CD4-positive, CD25-positive, alpha-beta regulatory T cell (primary cell): ENCODE measurements around the gene SH2B3. TPM values are rescaled to one million over a fixed set of nuclear protein-coding genes. Genes with fewer than 3 reads are reported as not detected.

Source experiments
- ATAC-seq, 2 donors: fragments of 150-1000 bp; cut with Tn5 transposase; one replicate each; pipeline ENCODE4 v1.10.0; 2021; ENCODE audit warnings: low read depth in 2 of 2, moderate number of reproducible peaks in 2 of 2, moderate library complexity in 1 of 2
- DNase-seq, 3 donors: peaks; one replicate each; pipeline versions ENCODE4 v3.0.0 to v3.0.0-alpha.2; 2012 to 2022; ENCODE audit warnings: mixed read lengths in 1 of 3
- H3K27ac ChIP-seq: one replicate; pipeline ENCODE4 v1.7.0; 2013; ENCODE audit warnings: mild to moderate bottlenecking, low read length; ENCODE audit not compliant: insufficient read depth, poor library complexity, severe bottlenecking
- H3K27me3 ChIP-seq: one replicate; pipeline ENCODE4 v1.7.0; 2013; ENCODE audit warnings: low read length; ENCODE audit not compliant: control insufficient read depth, insufficient read depth
- H3K36me3 ChIP-seq: one replicate; pipeline ENCODE4 v1.7.0; 2013; ENCODE audit warnings: mild to moderate bottlenecking, low read length, moderate library complexity; ENCODE audit not compliant: control insufficient read depth, insufficient read depth
- H3K4me1 ChIP-seq: 2 replicates; pipeline ENCODE4 v1.7.0; 2013; ENCODE audit warnings: mild to moderate bottlenecking, low read length; ENCODE audit not compliant: insufficient read depth, control insufficient read depth, poor library complexity, severe bottlenecking
- H3K4me3 ChIP-seq: one replicate; pipeline ENCODE4 v1.7.0; 2013; ENCODE audit warnings: low read depth, mild to moderate bottlenecking, low read length, moderate library complexity
- H3K9me3 ChIP-seq, 2 experiments: 1 replicate in 1 of 2; 2 replicates in 1 of 2; pipeline ENCODE4 v1.7.0; 2013; ENCODE audit warnings: low read length in 2 of 2, mild to moderate bottlenecking in 1 of 2, moderate library complexity in 1 of 2; ENCODE audit not compliant: control insufficient read depth in 2 of 2
- H3K27ac Mint-ChIP-seq, 3 donors: one replicate each; pipeline ENCODE4 v1.8.0; 2020 to 2022; ENCODE audit warnings: mild to moderate bottlenecking in 3 of 3, mixed read lengths in 3 of 3, moderate library complexity in 2 of 3
- H3K27me3 Mint-ChIP-seq: one replicate; pipeline ENCODE4 v1.8.0; 2022; ENCODE audit warnings: mild to moderate bottlenecking, mixed read lengths
- H3K36me3 Mint-ChIP-seq: one replicate; pipeline ENCODE4 v1.8.0; 2020; ENCODE audit warnings: mixed read lengths
- H3K4me1 Mint-ChIP-seq, 4 donors: one replicate each; pipeline ENCODE4 v1.8.0; 2020 to 2022; ENCODE audit warnings: mixed read lengths in 4 of 4, mild to moderate bottlenecking in 1 of 4
- H3K4me3 Mint-ChIP-seq, 4 donors: one replicate each; pipeline ENCODE4 v1.8.0; 2020 to 2022; ENCODE audit warnings: mild to moderate bottlenecking in 4 of 4, mixed read lengths in 4 of 4, moderate library complexity in 3 of 4
- H3K9me3 Mint-ChIP-seq, 7 donors: one replicate each; pipeline ENCODE4 v1.8.0; 2020 to 2022; ENCODE audit warnings: mixed read lengths in 7 of 7, mild to moderate bottlenecking in 3 of 7, moderate library complexity in 2 of 7
- polyA plus RNA-seq, 4 donors: library from polyadenylated mRNA; unstranded; fragments of 300-500 nt; fragmentation: Illumina TruSeq; gene quantifications; one replicate each; pipeline ENCODE4 v1.2.3, GENCODE V29; 2021
- total RNA-seq: library from RNA; stranded (reverse); gene quantifications from one replicate; pipeline ENCODE4 v1.2.3, GENCODE V29; 2022

Gene SH2B3
- total and polyA plus RNA-seq, 5 donors from 2014 or later = 1.6 to 25.7 (median 3.9) TPM

GRCh38 chr12:111419784-111420183 lies 14.1 kb downstream of the SH2B3 start:
- H3K4me1 Mint-ChIP-seq = peaks cover 4 to 30% (median 25%) of the 10 kb centered on the region in 4 donors
- no peak overlapping the region for H3K27ac Mint-ChIP-seq
- H3K4me1 ChIP-seq = peaks cover 8% of the 10 kb centered on the region
- H3K9me3 Mint-ChIP-seq = no peaks in the 10 kb centered on the region
- H3K27me3 ChIP-seq = no peaks in the 10 kb centered on the region
- H3K9me3 ChIP-seq = no peaks in the 10 kb centered on the region
- no peaks in the 10 kb centered on the region for H3K27me3 Mint-ChIP-seq
- DNase-seq (no peak), ATAC-seq (no peak)
- peaks cover 25% of the 10 kb centered on the region for H3K36me3 ChIP-seq
- H3K4me3 Mint-ChIP-seq = no peak overlapping the region
- peaks cover 19% of the 10 kb centered on the region for H3K36me3 Mint-ChIP-seq
- H3K4me3 ChIP-seq = no peak overlapping the region
- no peak overlapping the region for H3K27ac ChIP-seq

GRCh38 chr12:111420494-111420893 lies 14.8 kb downstream of the SH2B3 start:
- Histone ChIP-seq H3K9me3 (no peaks in the 10 kb centered on the region), H3K36me3 (peaks cover 25% of the 10 kb centered on the region), H3K4me3 (no peak overlapping the region), H3K27ac (no peak overlapping the region), H3K27me3 (no peaks in the 10 kb centered on the region), H3K4me1 (peaks cover 16% of the 10 kb centered on the region)
- peaks cover 14% of the 10 kb centered on the region for H3K36me3 Mint-ChIP-seq
- ATAC-seq = no peak
- no peaks in the 10 kb centered on the region for H3K9me3 Mint-ChIP-seq
- DNase-seq = no peak
- H3K4me1 Mint-ChIP-seq = peaks cover 4 to 32% (median 26%) of the 10 kb centered on the region in 4 donors
- H3K27ac Mint-ChIP-seq = peak overlapping the region in 1 of 3 donors; percentile 57
- H3K4me3 Mint-ChIP-seq = no peak overlapping the region
- H3K27me3 Mint-ChIP-seq = no peaks in the 10 kb centered on the region

GRCh38 chr12:111424189-111424792 lies 18.6 kb downstream of the SH2B3 start:
- Mint-ChIP-seq H3K4me1 (peaks cover 0 to 58% (median 40%) of the 10 kb centered on the region in 4 donors), H3K4me3 (no peak overlapping the region), H3K27me3 (no peaks in the 10 kb centered on the region), H3K36me3 (peaks cover 9% of the 10 kb centered on the region), H3K27ac (peak overlapping the region; percentile 80 to 99 (median 94)), H3K9me3 (no peaks in the 10 kb centered on the region)
- Histone ChIP-seq H3K4me1 (peaks cover 53% of the 10 kb centered on the region), H3K36me3 (peaks cover 21% of the 10 kb centered on the region), H3K27me3 (no peaks in the 10 kb centered on the region), H3K4me3 (no peak overlapping the region), H3K27ac (no peak overlapping the region), H3K9me3 (no peaks in the 10 kb centered on the region)
- no peak for DNase-seq
- no peak for ATAC-seq

- no peaks in the 10 kb centered on the region for H3K9me3 Mint-ChIP-seq
- peak overlapping the region in 1 of 4 donors; percentile 63 for H3K4me3 Mint-ChIP-seq
- H3K27me3 Mint-ChIP-seq = no peaks in the 10 kb centered on the region
- Histone ChIP-seq H3K27me3 (no peaks in the 10 kb centered on the region), H3K9me3 (no peaks in the 10 kb centered on the region), H3K4me3 (no peak overlapping the region), H3K27ac (no peak overlapping the region), H3K36me3 (peaks cover 16% of the 10 kb centered on the region), H3K4me1 (peaks cover 58% of the 10 kb centered on the region)
- peaks cover 0 to 63% (median 40%) of the 10 kb centered on the region in 4 donors for H3K4me1 Mint-ChIP-seq
- DNase-seq (no peak), ATAC-seq (peak in 1 of 2 donors; percentile 13)
- peak overlapping the region; percentile 80 to 99 (median 94) for H3K27ac Mint-ChIP-seq
- H3K36me3 Mint-ChIP-seq = peaks cover 9% of the 10 kb centered on the region
Observed at GRCh38 chr12:111424793-111425251, 19.1 kb downstream of the SH2B3 start.

GRCh38 chr12:111425655-111426054 lies 19.9 kb downstream of the SH2B3 start:
- no peaks in the 10 kb centered on the region for H3K27me3 ChIP-seq
- no peaks in the 10 kb centered on the region for H3K27me3 Mint-ChIP-seq
- H3K27ac ChIP-seq = peak overlapping the region; percentile 63
- no peak for DNase-seq
- H3K4me3 Mint-ChIP-seq = peak overlapping the region in 3 of 4 donors; percentile 11 to 53 (median 40)
- no peaks in the 10 kb centered on the region for H3K9me3 ChIP-seq
- no peak for ATAC-seq
- H3K4me3 ChIP-seq = no peak overlapping the region
- peaks cover 7% of the 10 kb centered on the region for H3K36me3 ChIP-seq
- H3K27ac Mint-ChIP-seq = peak overlapping the region; percentile 86 to 99 (median 94)
- H3K36me3 Mint-ChIP-seq = peaks cover 4% of the 10 kb centered on the region
- H3K4me1 ChIP-seq = peaks cover 66% of the 10 kb centered on the region
- H3K4me1 Mint-ChIP-seq = peaks cover 0 to 71% (median 44%) of the 10 kb centered on the region in 4 donors
- H3K9me3 Mint-ChIP-seq = no peaks in the 10 kb centered on the region

- Histone ChIP-seq H3K4me3 (no peak overlapping the region), H3K27me3 (no peaks in the 10 kb centered on the region), H3K27ac (peak overlapping the region; percentile 63), H3K9me3 (no peaks in the 10 kb centered on the region), H3K4me1 (peaks cover 76% of the 10 kb centered on the region), H3K36me3 (peaks cover 3% of the 10 kb centered on the region)
- Mint-ChIP-seq H3K27me3 (peaks cover under 1% of the 10 kb centered on the region), H3K9me3 (no peaks in the 10 kb centered on the region), H3K27ac (peak overlapping the region; percentile 94 to 99 (median 95)), H3K36me3 (no peaks in the 10 kb centered on the region), H3K4me1 (peaks cover 5 to 78% (median 49%) of the 10 kb centered on the region in 4 donors), H3K4me3 (peak overlapping the region; percentile 53 to 65 (median 56))
- DNase-seq (peak in 1 of 3 donors; percentile 62), ATAC-seq (peak; percentile 26 to 50)
Observed at GRCh38 chr12:111426344-111427185, 20.8 kb downstream of the SH2B3 start.

GRCh38 chr12:111427417-111428074 lies 21.8 kb downstream of the SH2B3 start:
- Mint-ChIP-seq H3K27ac (peak overlapping the region; percentile 77 to 99 (median 92)), H3K4me1 (peaks cover 10 to 86% (median 52%) of the 10 kb centered on the region in 4 donors), H3K36me3 (no peaks in the 10 kb centered on the region), H3K27me3 (peaks cover 5% of the 10 kb centered on the region), H3K9me3 (no peaks in the 10 kb centered on the region), H3K4me3 (peak overlapping the region; percentile 55 to 83 (median 76))
- H3K9me3 ChIP-seq = no peaks in the 10 kb centered on the region
- peak overlapping the region; percentile 95 for H3K27ac ChIP-seq
- H3K27me3 ChIP-seq = no peaks in the 10 kb centered on the region
- H3K4me3 ChIP-seq = no peak overlapping the region
- DNase-seq = no peak
- peaks cover 3% of the 10 kb centered on the region for H3K36me3 ChIP-seq
- no peak for ATAC-seq
- H3K4me1 ChIP-seq = peaks cover 85% of the 10 kb centered on the region
